ENCODE data around the gene OXSR1.

GRCh38 chr3:38283810-38284755 lies 118.7 kb downstream of the OXSR1 start:
- TF ChIP-seq POLR2AphosphoS5 (IDR thresholded peaks at IDR 0.05; ENCODE audit: low read depth, low read length) (no peak), REST (IDR thresholded peaks at IDR 0.05; ENCODE audit: insufficient read depth in 1 of 2, low read depth in 2 of 2, low read length in 2 of 2) (no peak)
